Measurements from ENCODE around the gene TMPRSS5. TPM values are rescaled to one million over a fixed set of nuclear protein-coding genes. Genes with fewer than 3 reads are reported as not detected.

TMPRSS5 gene
- total RNA-seq, 4 donors from 2014 or later, result 1.2 to 4.9 (median 1.8) TPM

DNA sequence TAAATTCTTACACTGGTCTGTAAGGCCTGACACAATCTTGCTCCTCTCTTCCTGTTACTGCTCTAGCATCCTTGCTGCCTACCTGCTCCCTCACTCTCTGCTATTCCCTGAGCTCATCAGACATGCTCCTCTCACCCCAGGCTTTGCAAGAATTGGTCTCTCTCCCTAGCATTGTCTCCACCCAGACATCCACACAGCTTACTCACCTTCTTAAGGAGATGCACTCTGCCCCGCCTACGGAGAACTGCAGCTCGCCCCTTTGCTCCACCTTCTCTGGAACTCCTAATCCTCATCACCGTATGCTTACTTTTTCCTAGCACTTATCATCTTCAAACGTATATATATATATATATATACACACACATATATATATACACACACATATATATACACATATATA is 23.3 kb upstream of the TMPRSS5 start:
- 55% methylated on average over 5 of the region's 5 CpGs for WGBS
- H3K27me3 ChIP-seq, result no peaks in the 10 kb centered on the region

DNA sequence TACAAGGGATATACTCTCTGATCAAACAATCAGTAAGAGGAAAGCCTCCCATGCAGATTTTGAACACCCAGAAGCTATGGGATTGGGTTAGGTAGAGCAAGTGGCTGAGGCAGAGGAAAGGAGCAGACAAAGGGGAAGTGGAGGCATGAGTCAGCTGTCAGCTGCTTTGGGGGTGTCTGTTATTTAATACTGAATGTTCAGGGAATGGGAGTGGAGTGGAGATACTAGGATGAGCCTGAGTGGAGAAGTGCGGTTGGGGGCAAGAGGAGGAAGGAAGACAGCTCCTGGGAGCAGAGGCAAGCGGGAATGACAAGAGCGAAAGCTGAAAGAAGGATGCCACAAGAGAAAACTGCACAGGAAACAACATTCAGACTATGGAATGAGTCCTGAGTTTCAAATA is 22.7 kb upstream of the TMPRSS5 start:
- peaks cover 18% of the 10 kb centered on the region for H3K36me3 ChIP-seq
- H3K4me1 ChIP-seq, result no peaks in the 10 kb centered on the region
- TF ChIP-seq POLR2A (IDR thresholded peaks at IDR 0.05), result no peak
- TF ChIP-seq EP300 (IDR thresholded peaks at IDR 0.05), result no peak
- no peak for TF ChIP-seq POLR2AphosphoS5 (IDR thresholded peaks at IDR 0.05)
- TF ChIP-seq, protein P1, sequence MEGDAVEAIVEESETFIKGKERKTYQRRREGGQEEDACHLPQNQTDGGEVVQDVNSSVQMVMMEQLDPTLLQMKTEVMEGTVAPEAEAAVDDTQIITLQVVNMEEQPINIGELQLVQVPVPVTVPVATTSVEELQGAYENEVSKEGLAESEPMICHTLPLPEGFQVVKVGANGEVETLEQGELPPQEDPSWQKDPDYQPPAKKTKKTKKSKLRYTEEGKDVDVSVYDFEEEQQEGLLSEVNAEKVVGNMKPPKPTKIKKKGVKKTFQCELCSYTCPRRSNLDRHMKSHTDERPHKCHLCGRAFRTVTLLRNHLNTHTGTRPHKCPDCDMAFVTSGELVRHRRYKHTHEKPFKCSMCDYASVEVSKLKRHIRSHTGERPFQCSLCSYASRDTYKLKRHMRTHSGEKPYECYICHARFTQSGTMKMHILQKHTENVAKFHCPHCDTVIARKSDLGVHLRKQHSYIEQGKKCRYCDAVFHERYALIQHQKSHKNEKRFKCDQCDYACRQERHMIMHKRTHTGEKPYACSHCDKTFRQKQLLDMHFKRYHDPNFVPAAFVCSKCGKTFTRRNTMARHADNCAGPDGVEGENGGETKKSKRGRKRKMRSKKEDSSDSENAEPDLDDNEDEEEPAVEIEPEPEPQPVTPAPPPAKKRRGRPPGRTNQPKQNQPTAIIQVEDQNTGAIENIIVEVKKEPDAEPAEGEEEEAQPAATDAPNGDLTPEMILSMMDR (IDR thresholded peaks at IDR 0.05), result no peak
- H3K27ac ChIP-seq, result no peak overlapping the region
- WGBS, result 82% methylated on average over 3 of the region's 3 CpGs
- H3K9me3 ChIP-seq, result no peaks in the 10 kb centered on the region
- H3K4me3 ChIP-seq, result no peak overlapping the region
- no peak for DNase-seq (ENCODE audit: low spot score in 2 of 2)
- no peaks in the 10 kb centered on the region for H3K27me3 ChIP-seq

More for the DNA sequence above, 23.3 kb upstream of the TMPRSS5 start:
- peaks cover 24% of the 10 kb centered on the region for H3K36me3 ChIP-seq
- H3K27ac ChIP-seq, result no peak overlapping the region
- H3K4me1 ChIP-seq, result no peaks in the 10 kb centered on the region
- TF ChIP-seq POLR2AphosphoS5 (IDR thresholded peaks at IDR 0.05) (no peak), POLR2A (IDR thresholded peaks at IDR 0.05) (no peak), EP300 (IDR thresholded peaks at IDR 0.05) (no peak)
- TF ChIP-seq, protein P1 (IDR thresholded peaks at IDR 0.05), result no peak
- no peaks in the 10 kb centered on the region for H3K9me3 ChIP-seq
- no peak overlapping the region for H3K4me3 ChIP-seq
- no peak for DNase-seq (ENCODE audit: low spot score in 2 of 2)

DNA sequence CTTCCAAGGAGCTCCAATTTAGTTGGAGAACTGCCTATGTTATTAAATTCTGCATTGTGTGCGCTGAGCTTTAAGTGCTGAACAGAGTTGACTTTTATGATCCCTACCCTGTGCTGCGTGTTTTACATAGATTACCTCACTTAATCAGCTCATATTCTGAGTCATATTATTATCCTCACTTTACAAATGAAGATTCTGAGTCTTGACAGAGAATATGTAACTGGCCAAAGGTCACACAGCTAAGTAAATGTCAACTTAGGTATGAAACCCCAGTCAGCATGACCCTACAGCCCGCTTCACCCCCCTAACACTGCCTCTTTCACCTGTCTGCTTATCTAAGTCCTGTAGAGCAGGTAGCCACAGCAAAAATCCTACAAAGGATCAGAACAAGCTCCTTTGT is 19.8 kb upstream of the TMPRSS5 start:
- no peaks in the 10 kb centered on the region for H3K27me3 ChIP-seq
- no peaks in the 10 kb centered on the region for H3K9me3 ChIP-seq
- TF ChIP-seq, protein P1 (IDR thresholded peaks at IDR 0.05), result no peak
- TF ChIP-seq EP300 (IDR thresholded peaks at IDR 0.05) (no peak), POLR2A (IDR thresholded peaks at IDR 0.05) (no peak), POLR2AphosphoS5 (IDR thresholded peaks at IDR 0.05) (no peak)
- H3K4me1 ChIP-seq, result no peaks in the 10 kb centered on the region
- 93% methylated on average over 3 of the region's 3 CpGs for WGBS
- DNase-seq (ENCODE audit: low spot score in 2 of 2), result no peak
- H3K4me3 ChIP-seq, result no peak overlapping the region
- no peaks in the 10 kb centered on the region for H3K36me3 ChIP-seq
- no peak overlapping the region for H3K27ac ChIP-seq

DNA sequence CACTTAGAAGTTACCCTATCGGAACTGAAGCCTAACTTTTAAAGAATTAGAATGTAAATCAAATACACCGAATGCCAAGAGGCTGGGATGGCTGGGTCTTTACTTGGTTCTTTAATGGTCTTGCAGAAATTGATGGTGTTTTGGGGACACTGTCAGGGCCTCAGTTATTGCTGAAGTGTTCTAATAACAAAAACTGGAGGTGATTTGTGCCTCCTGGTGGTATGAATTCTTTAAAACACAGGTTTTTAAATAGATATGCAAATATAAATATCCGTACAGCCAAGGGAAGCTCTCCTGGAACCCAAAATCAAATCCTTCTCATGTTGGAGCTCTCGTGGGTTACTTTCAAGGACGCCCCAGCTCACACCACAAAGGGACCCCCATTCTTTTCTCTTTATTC is 19.3 kb upstream of the TMPRSS5 start:
- 90% methylated on average over 5 of the region's 5 CpGs for WGBS
- H3K27me3 ChIP-seq, result no peaks in the 10 kb centered on the region
- no peak for DNase-seq (ENCODE audit: low spot score in 2 of 2)
- TF ChIP-seq POLR2A (IDR thresholded peaks at IDR 0.05), result no peak
- H3K36me3 ChIP-seq, result peaks cover 2% of the 10 kb centered on the region
- no peak overlapping the region for H3K27ac ChIP-seq
- no peak overlapping the region for H3K4me3 ChIP-seq
- H3K9me3 ChIP-seq, result no peaks in the 10 kb centered on the region
- no peaks in the 10 kb centered on the region for H3K4me1 ChIP-seq

DNA sequence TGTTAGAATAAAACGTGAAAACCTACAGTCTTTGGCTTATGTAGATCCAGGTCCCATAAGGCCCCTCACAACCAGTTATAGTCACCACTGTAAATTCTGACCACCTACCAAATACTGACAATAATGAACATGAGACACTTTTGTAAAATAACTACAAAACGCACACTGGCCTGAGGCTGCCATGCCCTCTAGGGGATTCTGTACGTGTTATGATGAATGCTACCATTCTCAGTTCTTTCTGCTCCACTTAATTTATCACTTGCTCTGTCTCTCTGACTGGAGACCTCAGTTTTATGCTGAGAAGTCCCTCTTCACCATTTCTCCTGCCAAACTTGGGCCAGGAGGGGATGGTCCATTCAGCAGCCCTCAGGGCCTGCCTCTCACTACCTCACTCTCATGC is 18.7 kb upstream of the TMPRSS5 start:
- H3K27ac ChIP-seq, result no peak overlapping the region
- no peaks in the 10 kb centered on the region for H3K9me3 ChIP-seq
- no peak overlapping the region for H3K4me3 ChIP-seq
- no peak for DNase-seq (ENCODE audit: low spot score in 2 of 2)
- H3K4me1 ChIP-seq, result no peaks in the 10 kb centered on the region
- WGBS, result 88% methylated on average over 3 of the region's 3 CpGs
- no peaks in the 10 kb centered on the region for H3K27me3 ChIP-seq
- peaks cover 8% of the 10 kb centered on the region for H3K36me3 ChIP-seq
- TF ChIP-seq EP300 (IDR thresholded peaks at IDR 0.05) (no peak), POLR2AphosphoS5 (IDR thresholded peaks at IDR 0.05) (no peak), POLR2A (IDR thresholded peaks at IDR 0.05) (no peak)
- TF ChIP-seq, protein P1 (IDR thresholded peaks at IDR 0.05), result no peak

DNA sequence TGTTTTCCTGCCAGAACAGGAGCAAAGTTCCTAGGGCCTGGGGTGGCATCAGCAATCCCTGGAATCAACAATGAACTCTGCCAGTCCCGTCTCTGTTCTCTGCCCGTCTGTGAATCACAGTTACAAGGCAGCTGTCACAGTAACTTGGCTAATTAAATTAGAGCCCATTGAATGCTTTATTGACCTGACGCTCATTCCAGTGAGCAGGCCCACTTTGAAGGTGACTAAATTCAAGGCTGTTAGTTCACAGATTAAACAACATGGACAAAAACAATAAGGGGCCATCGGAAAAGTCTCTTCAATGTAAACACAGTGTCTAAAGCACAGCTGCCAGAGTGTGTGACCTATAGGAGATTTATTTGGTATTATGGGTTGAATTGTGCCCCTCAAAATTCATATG is 17.7 kb upstream of the TMPRSS5 start:
- no peaks in the 10 kb centered on the region for H3K27me3 ChIP-seq
- no peak overlapping the region for H3K27ac ChIP-seq
- TF ChIP-seq POLR2AphosphoS5 (IDR thresholded peaks at IDR 0.05) (no peak), EP300 (IDR thresholded peaks at IDR 0.05) (no peak), POLR2A (IDR thresholded peaks at IDR 0.05) (no peak)
- TF ChIP-seq, protein P1 (IDR thresholded peaks at IDR 0.05), result no peak
- H3K9me3 ChIP-seq, result no peaks in the 10 kb centered on the region
- H3K4me3 ChIP-seq, result no peak overlapping the region
- no peaks in the 10 kb centered on the region for H3K4me1 ChIP-seq
- peaks cover 8% of the 10 kb centered on the region for H3K36me3 ChIP-seq
- DNase-seq (ENCODE audit: low spot score in 2 of 2), result no peak
- WGBS, result 77% methylated on average over 4 of the region's 4 CpGs

Data from suprapubic skin (tissue), 4 donors.